HG02885 (cell line): ENCODE measurements around the gene ACYP2.

Source experiments
- ATAC-seq: cut with Tn5 transposase; IDR thresholded peaks from one replicate; pipeline ENCODE4 v1.9.1; 2021; ENCODE audit warnings: mild to moderate bottlenecking; ENCODE audit not compliant: unreplicated experiment, poor library complexity

ACYP2 gene

GRCh38 chr2:54348646-54349045 is 233.2 kb downstream of the ACYP2 start:
- no peak for ATAC-seq

GRCh38 chr2:54350426-54350825 is 235.0 kb downstream of the ACYP2 start:
- no peak for ATAC-seq

DNA sequence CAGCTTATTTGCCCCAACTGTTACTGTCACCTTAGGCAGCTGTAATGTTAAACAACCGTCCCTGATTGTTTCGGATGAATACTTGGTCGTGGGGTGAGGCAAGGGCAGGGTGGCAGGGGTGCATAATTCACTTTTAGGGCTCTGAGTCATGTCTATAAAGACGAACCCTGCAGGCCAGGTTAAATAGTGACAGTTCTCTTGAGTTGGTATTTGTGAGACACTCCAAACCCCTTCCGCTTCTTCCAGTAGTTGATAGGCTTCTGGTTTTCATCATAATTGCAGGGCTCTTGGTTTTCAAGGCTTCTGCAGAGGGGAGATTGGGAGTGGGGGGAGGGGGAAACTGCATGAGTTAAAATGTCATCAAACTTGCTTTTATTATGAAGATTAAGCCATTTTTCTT is 237.8 kb downstream of the ACYP2 start:
- no peak for ATAC-seq
